Stimulated activated CD4-positive, alpha-beta T cell treated with anti-CD3 and anti-CD28 coated beads, Interleukin-2, amount 100 ng/mL, for 4 hours (primary cell): ENCODE results near the gene ZNF121.
"Not testable (repeated sequence)": the region's sequence is repeated elsewhere in the genome, so short reads cannot be mapped to it uniquely, and the experiment has no call there.

Experiments used
- DNase-seq: peaks from one replicate; pipeline ENCODE4 v3.0.0-alpha.2; 2020; ENCODE audit warnings: low read depth

Gene ZNF121

GRCh38 chr19:9584073-9584833 lies at the start of gene ZNF121:
ZNF121 (minus strand) TSS chr19:9584504; CDS start chr19:9568097, 16,407 bp downstream.
- peak; percentile 74 for DNase-seq

DNA sequence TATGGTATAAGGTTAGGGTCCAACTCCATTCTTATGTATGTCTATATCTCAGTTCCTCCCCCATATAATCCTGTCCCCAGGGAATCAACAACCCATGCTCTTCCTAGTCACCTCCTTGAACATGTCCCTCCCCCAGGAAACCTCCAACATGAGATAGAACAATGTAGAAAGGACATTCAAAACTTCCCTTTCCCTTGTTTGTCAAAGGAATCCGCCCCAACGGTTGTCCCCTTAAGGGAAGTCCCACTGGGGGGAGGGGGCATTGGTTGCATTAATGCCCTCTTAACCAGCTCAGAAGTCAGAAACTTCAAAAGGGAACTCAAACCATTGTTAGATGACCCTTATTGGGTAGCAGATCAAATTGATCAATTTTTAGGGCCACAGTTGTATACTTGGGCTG lies 43.6 kb upstream of the ZNF121 start:
- no peak for DNase-seq

GRCh38 chr19:9622531-9622930 lies 38.2 kb upstream of the ZNF121 start:
- DNase-seq = no peak

GRCh38 chr19:9621156-9622037 lies 37.1 kb upstream of the ZNF121 start, which contains the start of gene ZNF561:
ZNF561 (minus strand) TSS chr19:9621232; CDS start chr19:9619456, 1,776 bp downstream.
- DNase-seq = peak; percentile 82

GRCh38 chr19:9620842-9621155 lies 36.5 kb upstream of the ZNF121 start:
- DNase-seq = no peak

- DNase-seq = no peak
Observed at GRCh38 chr19:9615844-9616243, 31.5 kb upstream of the ZNF121 start.

DNA sequence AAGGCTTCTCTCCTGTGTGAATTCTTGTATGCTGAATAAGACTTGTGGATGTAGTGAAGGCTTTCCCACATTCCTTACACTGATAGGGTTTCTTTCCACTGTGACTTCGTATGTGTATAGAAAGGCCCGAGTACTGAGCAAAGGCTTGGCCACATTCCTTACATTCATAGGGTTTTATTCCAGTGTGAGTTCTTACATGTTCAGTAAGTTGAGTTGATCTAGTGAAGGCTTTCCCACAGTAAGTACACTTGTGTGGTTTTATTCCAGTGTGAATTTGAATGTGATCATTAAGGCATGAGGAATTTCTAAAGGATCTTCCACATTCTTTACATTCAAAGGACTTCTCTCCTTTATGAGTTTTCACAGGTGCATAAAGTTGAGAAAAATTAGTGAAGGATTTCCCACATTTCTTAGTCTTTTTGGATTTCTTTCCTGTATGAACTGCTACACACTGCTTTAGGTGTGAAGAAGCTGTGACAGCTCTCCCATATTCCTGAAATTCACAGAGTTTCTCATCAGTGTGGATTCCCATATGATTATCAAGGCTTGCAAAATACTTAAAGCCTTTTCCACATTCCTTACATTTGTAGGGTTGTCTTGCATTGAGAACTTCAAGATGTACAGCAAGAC lies 26.3 kb upstream of the ZNF121 start:
- no peak for DNase-seq

DNA sequence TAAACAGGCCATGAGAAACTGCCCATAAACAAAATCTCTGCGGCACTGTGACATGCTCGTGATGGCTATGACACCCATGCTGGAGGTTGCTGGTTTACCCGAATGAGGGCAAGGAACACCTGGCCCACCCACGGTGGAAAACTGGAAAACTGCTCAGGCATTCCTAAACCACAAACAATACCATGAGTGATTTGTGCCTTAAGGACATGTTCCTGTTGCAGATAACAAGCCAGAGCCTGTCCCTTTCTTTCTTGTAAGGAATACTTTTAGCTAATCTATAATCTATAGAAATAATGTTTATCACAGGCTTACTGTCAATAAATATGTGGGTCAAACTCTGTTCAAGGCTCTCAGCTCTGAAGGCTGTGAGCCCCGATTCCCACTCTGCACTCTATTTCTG lies 24.6 kb upstream of the ZNF121 start:
- DNase-seq = no peak

GRCh38 chr19:9597027-9597426 lies 12.7 kb upstream of the ZNF121 start:
- DNase-seq = no peak

DNA sequence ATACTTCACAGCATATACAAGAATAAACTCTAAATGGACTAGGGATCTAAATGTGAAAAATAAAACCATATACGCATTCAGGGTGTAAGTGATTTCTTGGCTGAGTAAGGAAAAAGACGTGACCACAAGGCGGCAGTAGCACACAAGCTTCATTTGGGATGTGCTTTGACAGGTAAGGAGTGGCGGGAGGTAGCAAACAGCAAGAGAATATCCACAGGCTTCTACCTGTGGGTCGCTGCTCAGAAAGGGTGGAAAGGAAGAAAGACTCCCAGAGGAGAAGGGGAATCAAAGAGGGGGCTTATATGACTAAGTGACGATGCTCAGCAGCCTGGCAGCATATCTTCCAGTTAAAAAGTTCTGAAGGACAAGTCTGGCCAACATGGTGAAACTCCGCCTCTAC lies 2.5 kb upstream of the ZNF121 start:
- DNase-seq = peak; percentile 70

DNA sequence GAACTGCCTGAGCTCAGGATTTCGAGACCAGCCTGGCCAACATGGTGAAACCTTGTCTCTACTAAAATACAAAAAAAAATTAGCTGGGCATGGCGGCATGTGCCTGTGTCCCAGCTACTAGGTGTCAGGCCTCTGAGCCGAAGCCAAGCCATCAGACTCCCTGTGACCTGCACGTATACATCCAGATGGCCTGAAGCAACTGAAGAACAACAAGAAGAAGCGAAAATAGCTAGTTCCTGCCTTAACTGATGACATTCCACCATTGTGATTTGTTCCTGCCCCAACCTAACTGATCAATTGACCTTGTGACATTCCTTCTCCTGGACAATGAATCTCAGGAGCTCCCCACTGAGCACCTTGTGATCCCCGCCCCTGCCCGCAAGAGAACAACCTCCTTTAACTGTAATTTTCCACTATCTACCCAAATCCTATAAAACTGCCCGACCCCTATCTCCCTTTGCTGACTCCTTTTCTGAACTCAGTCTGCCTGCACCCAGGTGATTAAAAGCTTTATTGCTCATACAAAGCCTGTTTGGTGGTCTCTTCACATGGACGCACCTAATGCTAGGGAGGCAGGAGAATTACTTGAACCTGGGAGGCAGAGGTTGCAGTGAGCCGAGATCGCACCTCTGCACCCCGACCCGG lies 2.1 kb downstream of the ZNF121 start:
- not testable (repeated sequence) for DNase-seq

GRCh38 chr19:9580728-9581127 lies 3.6 kb downstream of the ZNF121 start:
- no peak for DNase-seq

GRCh38 chr19:9570255-9570654 lies 14.0 kb downstream of the ZNF121 start:
- DNase-seq = no peak

GRCh38 chr19:9566729-9567128 lies 17.6 kb downstream of the ZNF121 start:
- no peak for DNase-seq

DNA sequence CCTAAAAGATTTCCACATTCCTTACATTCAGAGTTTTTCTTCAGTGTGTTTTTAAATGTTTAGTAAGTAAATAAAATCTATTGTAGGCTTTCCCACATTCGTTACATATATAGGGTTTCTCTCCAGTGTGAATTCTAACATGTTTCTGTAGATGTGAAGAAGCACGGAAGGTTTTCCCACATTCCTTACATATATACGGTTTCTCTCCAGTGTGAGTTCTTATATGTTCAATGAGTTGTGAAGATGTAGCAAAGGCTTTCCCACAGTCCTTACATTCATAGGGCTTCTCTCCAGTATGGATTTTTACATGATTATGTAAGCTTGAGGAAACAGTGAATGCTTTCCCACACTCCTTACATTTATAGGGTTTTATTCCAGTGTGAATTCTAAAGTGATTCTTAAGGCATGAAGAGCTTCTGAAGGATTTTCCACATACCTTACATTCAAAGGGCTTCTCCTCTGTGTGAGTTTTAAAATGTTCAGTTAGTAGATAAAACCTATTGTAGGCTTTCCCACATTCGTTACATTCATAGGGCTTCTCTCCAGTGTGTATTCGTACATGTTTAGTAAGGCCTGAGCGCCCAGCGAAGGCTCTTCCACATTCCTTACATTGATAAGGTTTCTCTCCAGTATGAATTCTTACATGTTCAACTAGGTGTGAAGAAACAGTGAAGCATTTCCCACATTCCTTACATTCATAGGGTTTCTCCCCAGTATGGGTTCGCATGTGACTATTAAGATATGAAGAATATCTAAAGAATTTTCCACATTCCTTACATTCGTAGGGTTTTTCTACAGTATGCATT lies 18.2 kb downstream of the ZNF121 start:
- no peak for DNase-seq

DNA sequence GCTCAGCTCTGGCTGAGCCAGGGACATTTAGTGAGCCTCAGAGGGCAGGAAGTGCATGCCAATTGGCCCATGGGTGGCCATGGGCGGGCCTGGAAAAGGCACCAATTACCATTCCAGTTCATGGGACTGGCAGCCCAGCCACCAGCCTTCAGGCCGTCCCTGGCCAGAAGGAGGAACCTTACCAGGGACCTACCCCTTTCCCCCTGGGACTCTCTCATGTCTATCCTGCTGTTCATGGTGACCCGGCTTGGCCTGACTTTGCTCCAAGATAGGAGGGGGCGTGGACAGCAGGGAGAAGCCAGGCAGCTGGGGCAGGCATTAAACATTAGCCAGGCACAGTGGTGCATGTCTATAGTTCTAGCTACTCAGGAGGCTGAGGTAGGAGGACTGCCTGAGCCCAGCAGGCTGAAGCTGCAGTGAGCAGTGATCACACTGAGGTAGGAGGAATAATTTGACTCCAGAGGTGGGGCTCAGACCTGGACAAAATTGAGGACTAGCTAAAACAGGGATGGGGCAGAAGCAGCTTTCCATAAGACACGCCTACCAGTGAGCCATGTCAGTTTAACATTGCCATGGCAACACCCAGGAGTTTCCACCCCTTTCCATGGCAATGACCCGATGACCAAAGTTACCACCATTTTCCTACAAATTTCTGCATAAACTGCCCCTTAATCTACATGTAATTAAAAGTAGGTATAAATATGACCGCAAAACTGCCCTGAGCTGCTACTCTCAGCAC lies 31.6 kb downstream of the ZNF121 start:
- DNase-seq = no peak

- no peak for DNase-seq
Observed at GRCh38 chr19:9547870-9548269, 36.4 kb downstream of the ZNF121 start.

- not testable (repeated sequence) for DNase-seq
Observed at GRCh38 chr19:9541281-9541680, 43.0 kb downstream of the ZNF121 start.

DNA sequence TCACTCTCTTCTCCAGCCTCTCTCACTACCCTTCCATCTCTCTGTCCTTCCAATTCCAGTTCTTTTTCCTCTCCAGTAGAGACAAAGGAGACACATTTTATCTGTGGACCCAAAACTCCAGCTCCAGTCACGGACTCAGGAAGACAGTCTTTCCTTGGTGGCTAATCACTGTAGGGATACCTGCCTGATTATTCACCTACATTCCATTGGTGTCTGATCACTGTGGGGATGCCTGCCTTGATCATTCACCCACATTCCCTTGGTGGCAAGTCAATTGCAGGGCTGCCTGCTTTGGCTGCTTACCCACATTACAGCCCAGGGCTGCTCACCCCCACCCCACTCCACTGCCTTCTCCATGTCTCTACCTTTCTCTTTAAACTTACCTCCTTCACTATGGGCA lies 44.4 kb downstream of the ZNF121 start:
- not testable (repeated sequence) for DNase-seq

DNA sequence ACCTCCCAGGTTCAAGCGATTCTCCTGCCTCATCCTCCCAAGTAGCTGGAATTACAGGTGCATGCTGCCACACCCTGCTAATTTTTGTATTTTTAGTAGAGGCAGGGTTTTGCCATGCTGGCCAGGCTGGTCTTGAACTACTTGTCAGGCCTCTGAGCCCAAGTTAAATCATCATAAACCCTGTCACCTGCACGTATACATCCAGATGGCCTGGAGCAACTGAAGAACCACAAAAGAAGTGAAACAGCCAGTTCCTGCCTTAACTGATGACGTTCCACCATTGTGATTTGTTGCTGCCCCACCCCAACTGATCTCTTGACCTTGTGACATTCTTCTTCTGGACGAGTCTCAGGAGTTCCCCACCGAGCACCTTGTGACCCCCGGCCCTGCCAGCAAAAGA lies 45.1 kb downstream of the ZNF121 start:
- not testable (repeated sequence) for DNase-seq
